Right forelimb (tissue), 1 donor: ENCODE results near the gene NTRK3.

Source experiments
- DNase-seq: peaks from one replicate; pipeline ENCODE4 v3.0.0-alpha.2; 2018

Gene NTRK3

DNA sequence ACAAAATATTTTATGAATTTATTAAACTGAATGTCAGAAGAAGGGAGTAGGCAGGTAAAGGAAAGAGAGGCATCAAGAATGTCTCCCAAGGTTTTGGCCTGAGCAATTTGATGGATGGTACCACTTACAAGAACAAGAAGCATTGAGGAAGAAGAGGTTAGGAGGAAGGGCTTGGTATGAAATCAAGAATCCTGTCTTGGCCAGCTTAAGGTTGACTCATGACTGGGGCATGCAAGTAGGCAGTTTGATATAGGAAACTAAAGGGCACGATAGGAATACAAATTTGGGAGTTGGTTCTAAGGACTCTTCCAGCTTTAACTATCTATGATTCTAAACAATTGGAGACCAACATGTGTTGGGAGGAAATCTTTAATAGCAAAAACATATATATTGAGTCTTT, 79.1 kb downstream of the NTRK3 start:
- DNase-seq, result no peak

DNA sequence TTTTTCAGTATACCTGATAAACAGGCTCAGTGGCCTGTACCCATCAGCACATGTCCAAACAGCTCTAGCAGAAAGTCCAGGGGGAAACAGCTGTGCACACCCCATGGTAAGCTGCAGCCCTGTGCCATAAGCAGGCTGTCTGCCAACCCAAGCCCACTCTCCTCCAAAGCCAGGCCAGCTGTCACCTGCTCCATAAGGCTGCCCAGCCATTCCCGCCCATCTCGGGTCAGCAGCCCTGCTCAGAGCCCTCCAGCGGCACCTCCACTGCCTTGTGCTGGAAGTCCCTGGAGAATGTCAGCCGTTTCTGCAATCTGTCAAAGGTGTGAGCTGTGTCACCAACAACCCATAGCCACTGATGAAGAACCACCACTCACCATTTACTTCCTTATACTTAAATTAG, 82.0 kb downstream of the NTRK3 start:
- peak; percentile 51 for DNase-seq

DNA sequence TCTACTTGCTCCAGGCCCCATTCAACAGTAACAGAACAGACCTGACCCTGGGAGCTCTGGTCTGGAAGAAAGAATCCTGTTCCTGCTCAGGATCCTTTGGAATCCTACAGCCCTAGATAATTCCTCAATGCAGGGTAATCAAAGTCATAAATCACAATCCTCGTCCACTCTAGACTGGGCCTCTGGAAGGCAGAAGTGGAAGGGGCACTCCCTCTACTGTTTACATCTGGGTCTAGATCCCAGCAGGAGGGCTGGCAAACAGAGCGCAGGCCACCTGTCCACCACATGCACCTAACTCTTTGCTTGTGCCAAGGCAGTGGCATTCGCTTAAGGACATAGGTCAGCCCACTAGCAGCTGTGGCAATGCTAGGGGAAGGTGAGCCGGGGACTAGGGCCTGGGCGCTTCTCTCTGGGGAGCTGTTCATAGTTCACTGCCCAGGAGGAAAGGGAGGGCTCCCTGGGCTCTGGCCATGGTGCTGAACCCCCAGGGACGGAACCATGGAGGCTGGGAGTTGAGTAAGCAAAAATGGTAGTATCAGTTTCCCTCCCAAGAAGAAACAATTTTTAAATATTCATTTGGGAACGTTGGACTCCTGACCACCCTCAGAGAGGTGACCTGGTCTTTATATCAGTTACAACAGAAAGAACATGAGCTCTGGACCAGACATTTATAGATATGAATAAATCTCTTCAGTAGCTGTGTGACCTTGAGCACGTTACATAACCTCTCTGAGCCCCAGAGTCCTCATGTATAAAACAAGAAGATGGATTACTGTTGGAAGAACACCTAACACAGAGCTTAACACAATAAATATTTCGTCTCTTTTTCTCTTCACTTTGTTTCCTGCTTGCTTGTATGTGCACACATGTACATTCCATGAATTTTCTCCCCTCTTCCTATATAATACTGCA, 90.2 kb downstream of the NTRK3 start:
- DNase-seq, result peak; percentile 45

DNA sequence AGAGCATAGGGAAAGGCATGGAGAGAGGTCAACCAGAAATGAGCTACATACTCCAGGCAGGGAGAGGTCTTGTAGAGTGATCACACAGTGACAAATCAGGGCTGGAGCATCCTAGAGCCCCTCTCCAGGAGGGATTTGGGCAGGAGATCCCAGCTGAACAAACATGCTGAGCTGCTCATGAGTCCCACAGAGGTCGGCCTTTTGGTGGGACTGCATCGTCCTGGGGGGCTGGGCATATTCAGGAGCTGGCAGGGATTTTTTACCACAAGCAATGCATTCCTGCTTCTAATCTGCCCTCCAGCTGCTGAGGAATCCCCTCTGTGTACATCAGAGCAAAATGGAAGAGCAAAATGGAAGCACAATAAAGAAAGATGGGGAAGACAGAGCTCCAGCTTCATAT, 94.9 kb downstream of the NTRK3 start:
- no peak for DNase-seq

DNA sequence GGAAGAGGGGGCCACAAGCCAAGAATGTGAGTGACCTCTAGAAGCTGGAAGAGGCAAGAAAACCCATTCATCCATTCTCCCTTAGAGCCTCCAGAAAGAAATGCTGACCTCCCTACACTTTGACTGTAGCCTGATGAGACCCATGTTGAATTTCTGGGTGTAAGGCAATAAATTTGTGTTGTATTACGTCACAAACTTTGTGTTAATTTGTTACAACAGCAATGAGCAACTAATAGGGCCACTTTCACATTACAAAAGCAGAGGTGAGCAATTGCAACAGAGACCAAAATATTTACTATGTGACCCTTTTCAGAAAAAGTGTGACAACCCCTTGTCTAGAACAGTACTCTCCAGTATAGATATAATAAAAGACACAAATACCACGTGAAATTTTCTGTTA, 101.2 kb downstream of the NTRK3 start:
- no peak for DNase-seq

DNA sequence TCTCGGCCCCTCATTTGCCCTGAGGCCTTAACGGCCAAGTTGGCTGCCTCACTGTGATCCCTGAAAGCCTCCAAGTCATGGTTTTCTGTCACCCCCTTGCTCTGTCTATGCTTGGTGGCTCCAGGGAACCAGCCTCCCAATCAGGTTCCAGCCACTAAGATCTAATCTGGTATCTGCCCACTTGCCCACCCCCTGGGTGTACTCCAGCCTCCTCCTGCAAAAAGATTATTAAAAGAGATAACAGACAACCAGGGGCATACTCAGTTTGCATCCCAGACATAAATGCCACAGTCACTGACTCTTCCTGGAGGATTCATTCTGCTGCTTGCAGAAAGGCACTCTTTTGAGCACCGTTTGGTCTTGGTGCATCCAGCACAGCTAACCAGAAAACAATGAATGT, 103.9 kb downstream of the NTRK3 start:
- no peak for DNase-seq

DNA sequence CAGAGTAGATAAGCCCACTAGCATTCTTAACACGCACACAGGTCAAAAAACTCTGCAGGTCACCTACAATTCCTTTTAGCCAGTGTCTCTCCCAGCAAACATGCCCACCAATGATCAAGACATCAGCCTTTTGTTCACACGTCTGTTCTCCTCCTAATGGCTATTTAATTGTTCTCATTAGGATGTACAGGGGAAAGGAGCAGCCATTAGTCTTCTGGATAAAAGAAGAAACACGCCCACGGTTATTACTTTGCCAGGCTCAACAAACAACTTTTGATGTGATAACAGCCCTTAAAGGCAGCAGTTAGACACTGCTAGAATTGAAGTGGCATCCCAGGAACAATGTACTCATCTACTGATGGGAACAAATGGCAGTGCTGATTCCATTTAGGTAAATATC, 108.8 kb downstream of the NTRK3 start:
- DNase-seq, result no peak

DNA sequence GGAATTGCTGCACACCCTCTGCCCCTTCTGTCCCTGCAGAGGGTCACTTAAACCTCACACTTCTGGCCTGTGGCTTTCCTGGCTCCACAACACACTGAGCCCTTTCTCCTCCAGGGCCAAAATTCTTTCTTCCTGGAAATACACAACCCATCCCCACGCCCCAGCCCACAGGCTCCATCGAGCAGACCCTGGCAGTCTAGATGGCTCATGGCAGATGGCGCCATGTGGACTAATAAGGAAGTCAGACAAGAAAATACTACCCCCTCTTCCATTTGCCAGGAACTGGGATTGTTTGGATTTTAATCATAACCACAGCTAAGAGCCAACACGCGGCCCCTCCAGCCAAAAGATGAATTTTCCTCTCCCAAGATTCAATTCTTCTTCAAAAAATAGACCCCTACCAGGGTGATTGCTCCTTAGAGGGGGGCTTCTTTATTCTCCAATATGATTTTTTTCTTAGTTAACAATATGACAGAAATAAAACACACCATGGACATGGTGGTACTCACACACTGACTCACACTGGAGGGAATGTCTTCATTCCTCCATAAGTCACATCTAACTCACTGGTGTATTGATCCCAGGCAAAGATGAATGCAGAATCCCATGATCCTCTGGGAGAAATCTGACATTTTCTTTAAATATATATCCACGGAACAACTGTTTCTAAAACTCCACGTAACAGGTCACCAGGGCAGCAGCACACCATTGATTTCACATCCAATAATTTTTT, 111.5 kb downstream of the NTRK3 start:
- DNase-seq, result no peak

DNA sequence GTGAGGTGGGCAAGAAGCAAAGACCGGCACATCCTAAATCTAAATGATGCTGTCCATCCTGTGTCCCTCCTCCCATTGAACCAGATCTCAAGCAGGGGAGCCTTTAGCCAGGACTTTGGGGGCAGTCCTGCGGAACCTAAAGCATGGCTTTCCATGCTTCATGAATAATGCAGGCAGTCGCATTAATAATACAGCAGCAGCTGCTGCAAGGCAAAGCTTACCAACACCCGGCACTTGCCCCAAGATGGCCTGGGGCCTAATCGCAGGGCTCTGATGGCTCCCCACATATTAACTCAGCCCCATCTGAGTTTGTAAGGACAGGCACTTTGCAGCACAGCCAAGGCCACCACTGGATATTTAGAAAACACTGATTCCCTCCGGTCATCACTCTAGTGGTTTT, 114.4 kb downstream of the NTRK3 start:
- DNase-seq, result no peak

DNA sequence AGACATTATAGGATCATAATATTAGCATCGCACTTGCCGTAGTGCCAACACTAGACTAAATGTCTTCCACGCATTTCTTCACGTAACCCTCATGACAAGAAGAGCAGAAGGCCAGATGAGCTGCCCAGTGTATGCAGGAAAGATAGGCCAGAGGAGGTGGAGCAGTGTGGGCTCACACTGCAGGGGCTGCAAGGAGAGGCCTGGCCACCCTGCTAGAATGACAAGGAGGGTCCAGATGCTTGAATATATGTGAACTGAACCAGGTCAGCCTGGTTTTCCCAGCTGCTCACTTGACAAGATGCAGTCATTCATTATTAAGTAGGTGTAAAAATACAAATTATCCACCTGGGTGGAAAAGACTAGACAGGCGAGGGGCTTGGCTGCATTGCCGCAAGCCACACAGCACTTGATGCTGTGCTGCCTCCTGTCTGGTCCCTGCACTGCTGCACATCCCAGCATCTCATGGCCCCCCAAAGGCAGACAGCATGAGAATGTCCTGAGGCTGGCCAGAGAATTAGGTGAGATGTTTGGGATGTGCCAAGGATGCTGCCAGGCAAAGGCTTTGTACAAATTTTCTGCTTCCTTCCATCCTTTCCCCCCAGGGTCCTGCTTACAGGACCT, 115.2 kb downstream of the NTRK3 start:
- DNase-seq, result no peak

DNA sequence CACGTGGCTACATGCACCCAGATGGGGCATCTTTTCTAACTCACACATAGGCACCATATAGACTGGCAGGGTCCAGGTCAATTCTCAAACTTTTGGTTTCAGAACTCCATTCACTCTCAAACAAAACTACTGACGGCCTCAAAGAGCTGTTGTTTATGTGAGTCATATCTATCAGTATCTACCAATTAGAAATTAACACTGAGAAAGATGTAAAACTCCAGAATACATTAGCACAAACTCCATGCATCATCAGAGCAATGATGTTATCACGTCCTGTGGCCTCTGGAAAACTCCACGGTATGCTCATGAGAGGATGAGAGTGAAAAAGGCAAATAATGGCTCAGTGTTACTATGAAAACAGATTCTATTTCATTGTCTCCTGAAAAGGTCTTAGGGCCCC, 116.1 kb downstream of the NTRK3 start:
- no peak for DNase-seq

DNA sequence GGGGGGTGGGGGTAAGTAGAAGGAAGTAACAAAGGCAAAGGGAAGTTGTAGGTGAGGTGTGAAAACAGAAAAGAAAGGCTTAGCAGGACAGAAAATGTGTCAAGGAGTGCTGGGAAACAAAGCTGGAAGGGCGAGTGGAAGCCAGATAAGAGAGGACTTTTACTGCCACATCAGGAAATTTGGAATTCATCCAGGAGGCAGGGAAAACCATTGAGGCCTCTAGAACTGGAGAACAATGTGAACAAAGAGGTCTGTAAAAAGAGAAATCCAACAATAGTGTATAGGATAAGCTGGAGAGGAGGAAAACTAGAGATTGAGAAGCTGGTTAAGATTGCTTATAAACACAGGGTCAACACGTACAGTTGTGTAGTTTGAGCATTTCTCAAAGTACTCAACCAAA, 116.6 kb downstream of the NTRK3 start:
- no peak for DNase-seq

DNA sequence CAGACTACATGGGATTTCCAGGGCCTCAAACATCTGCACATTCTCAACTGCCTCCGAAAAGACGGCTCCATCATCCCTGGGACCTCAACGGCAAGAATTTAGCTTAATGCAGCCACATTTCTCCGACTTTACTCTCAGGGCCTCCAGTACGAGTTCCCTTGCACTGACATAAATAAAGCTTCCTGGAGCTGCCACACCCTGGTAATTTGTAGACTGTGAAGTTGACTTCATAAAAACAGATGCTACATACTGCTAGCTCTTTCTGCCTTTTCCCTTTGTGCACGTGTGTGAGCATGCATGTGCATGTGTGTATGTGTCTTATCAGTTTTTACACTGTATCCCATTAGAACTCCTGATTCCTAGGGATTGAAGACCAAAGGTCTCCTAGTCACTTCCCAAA, 122.7 kb downstream of the NTRK3 start:
- no peak for DNase-seq

DNA sequence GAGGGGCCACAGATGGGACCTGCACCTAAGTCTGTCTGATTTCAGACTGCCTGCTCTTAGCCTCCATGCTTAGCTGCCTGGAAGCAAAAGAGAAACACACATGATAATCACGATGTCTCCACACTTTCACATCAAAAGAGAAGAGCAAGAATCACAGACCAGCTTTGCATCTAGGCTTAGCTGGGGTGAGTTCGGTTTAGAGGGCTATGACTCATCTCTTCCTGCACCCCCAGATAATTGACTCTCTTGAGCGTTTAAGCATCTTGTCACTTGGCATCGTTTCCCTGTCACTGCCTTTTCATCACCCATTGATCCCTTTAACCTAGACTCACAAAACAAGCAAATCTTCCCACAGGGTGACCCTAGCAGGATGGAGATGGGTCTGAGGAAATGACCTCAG, 124.0 kb downstream of the NTRK3 start:
- DNase-seq, result no peak

DNA sequence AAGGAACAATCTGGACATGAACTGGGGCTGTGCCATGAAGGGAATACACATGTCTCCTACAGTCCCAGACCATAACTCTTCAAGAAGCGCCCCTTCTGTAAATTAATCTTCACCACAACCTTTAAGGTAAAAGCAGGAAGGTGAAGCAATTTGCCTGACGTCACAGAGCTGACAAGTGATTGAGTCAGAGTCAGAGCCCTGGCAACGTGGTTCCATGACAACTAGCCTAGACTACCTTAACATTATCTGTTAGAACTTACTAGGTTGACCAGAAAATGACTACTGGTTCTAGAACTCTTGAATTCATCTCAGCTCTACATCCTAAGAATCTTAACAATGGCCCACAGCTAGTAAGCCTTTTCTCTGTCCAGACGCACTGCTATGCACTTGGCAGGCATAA, 124.6 kb downstream of the NTRK3 start:
- DNase-seq, result no peak

DNA sequence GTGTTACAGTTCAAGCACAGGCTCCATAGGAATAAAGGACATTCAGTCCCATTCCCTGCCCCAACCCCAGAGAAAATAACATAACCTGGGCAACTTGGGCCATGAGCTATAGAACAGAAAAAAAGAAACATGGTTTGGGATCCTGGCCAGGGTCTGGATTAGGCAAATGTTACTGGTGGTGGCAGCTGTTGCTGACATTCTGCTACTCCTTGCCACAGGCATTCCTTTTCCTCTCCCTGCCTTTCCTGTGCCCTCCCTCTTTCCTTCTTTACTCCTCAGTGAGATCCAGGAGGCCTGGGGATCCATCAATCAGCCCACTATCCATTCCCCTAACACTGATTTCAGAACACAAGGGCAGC, 129.1 kb downstream of the NTRK3 start:
- DNase-seq, result peak; percentile 55

DNA sequence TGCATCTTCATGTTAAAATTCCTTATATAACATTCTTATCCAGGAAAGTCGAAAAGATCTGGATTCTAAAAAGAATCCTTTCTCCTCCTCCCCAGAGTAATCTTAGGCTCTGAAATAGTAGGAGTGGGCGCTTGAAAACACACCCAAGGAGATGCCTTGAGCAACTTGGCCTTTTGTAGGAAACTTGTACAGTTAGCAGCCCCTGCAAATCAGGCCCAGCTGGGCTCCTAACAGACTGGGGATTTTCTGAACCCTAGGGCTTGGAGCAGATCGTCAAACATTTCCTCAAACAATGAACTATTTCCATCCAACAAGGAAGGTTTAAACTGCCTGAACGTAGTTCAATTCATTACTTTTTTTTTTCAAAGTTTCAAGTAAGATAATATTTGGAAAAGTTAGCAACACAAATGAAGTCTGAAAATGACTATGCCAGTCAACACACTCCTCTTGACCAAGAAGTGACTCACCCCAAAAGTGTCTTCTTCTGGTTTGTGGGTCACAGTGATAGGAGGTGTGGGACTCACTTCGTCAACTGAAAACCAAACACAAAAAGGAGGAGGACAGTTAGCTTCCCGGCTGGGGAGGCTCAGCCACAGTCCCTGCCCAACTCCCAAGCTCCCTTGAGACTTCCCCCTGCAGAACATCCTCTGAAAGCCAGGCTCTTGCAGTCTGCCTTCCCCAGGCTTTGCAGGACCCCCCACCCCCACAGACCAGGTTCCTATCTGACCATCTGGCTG, 129.7 kb downstream of the NTRK3 start:
- no peak for DNase-seq

DNA sequence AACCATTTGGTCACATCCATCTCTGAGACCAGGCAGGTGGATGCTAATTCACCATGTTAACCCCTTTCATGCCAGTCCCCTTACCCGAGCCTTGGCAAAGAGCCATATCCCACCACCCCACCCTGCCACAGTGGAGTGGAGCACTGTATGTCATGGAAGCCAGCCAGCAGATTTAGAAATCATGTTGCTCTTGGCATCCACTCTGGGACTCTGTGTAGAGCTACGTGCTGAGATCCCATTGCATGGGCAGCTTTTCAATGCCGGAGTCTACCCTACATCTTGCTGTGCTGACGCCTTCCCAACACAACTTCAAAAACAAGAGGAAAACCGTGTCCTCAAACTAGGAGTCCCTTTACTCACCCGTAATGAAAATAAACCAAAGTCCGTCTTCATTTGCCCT, 131.0 kb downstream of the NTRK3 start:
- DNase-seq, result no peak

DNA sequence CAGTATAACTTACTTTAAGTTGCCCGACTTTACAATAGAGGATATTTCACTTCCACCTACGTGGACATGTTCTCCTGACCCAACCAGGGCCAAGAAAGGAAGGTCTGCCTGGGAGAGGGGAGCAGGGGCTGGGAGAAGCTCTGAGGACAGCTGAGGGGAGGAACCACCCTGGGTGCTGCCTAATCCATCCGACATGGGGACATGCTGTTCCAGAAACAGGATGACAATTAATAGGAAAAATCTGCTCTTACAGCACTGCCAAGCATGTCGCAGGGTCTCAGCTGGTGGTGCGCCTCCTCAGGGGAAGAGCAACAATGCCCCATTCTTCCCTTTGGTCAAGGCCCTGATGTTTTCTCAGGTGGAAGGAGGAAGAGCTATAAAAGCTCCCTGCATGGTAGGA, 132.3 kb downstream of the NTRK3 start:
- no peak for DNase-seq

DNA sequence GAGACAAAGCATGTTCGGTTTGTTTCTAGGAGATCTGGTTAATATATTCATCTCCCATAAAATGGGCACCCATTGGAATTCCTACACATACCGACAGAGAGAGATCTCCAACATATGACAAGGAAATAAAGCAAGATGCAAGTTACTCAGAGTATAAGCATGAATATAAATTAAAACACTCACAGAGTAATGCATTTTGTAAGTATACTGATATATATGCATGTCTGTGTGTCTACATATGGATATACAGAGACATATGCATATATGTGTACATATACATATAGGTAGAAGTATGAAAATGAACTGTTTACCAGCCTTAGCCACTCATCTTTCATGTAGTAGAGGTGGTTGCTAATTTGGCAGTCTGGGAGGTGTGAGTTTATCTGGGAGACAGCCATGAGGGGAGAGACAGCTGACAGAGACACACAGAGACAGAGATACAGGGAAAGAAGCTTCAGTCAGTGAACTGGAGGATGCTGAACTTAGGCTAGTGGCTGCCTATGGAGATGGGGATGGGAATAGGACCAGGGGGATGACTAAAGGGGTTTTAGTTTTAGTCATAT, 134.5 kb downstream of the NTRK3 start:
- no peak for DNase-seq

DNA sequence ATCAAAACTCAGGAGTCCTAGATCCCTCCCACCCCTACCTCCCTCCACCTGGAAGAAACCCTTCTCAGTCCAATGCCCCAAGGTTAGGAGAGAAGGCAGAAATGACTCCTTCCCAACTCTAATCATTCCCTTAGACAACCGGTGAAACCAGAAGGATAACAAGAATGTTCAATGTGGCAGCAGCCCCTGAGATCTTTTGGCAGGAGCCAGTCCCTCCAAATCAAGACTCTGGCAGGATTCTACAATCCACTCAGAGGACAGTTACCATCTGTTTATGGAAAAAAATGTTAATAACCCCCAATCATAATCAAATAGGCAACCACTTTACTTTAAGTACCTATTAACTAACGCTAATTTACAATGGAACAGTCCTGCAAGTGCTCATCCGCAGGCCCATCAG, 136.5 kb downstream of the NTRK3 start:
- no peak for DNase-seq

DNA sequence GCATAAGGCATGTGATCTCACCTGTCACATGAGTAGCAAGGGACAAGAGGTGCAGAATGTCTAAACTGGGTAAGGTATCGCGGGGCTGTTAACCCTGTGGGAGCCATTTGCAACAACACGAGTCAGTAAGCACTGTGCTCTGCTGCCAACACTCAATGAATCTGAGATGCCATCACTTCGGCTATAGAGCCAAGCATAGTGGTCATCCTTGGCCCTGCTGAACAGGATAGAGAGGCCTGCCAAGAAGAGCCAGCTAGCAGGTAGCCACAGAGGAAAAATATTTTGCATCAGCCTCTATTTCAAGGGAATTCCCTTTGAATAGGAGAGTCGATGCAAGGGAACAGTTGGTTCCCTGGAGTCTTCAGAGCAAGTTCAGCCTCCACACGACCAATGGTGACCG, 137.8 kb downstream of the NTRK3 start:
- DNase-seq, result no peak

DNA sequence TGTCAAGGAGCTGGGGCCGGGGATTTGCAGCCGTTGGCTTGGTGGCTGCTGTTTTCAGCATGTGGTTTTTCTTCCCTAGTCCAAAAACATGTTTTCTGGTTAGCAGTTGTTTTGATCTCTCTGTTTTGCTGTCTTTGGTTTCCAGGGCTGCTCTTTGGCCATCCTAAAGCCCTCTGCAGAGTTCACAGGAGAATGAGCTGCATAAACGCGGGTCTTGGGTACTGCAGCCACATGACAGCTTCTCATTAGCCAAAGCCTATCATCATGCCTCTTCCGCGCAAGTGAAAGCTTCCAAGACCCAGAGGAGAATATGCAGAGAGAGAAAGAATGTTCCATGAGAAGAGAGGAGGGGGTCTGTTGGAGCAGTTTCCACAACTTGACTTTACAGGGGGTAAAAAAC, 138.5 kb downstream of the NTRK3 start:
- no peak for DNase-seq
